ENCODE results near the gene UBE3A. TPM values are rescaled to one million over a fixed set of nuclear protein-coding genes. Genes with fewer than 3 reads are reported as not detected.

The UBE3A gene
- total and polyA plus RNA-seq, 3 donors from 2014 or later: 77.3 to 103 (median 86.5) TPM

DNA sequence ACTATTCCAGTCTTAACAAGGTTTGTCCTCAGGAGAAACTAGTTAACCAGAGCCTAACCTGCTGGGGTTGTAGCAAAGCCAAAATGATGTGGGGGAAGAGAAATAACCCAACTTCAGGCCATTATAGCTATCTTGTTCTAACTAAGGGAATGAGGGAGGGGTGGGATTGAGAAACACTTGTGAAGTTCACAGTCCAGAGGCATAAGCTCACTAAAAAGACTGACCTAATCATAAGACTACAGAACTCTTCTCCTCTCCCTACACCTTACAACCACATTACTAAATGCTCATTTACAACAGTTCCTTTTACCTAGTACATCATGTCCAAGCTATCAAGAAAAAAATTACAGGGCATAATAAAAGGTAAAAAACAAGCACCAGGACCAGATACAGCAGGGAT lies 52.8 kb downstream of the UBE3A start:
- H3K27me3 ChIP-seq: no peaks in the 10 kb centered on the region
- no peaks in the 10 kb centered on the region for H3K4me1 ChIP-seq
- no peak overlapping the region for H3K4me3 ChIP-seq
- intact Hi-C loops (cut with DNase I; ENCODE audit: low total_unique reads): no loop called here
- no peak for TF ChIP-seq POLR2A (IDR thresholded peaks at IDR 0.05)
- TF ChIP-seq, protein P1, sequence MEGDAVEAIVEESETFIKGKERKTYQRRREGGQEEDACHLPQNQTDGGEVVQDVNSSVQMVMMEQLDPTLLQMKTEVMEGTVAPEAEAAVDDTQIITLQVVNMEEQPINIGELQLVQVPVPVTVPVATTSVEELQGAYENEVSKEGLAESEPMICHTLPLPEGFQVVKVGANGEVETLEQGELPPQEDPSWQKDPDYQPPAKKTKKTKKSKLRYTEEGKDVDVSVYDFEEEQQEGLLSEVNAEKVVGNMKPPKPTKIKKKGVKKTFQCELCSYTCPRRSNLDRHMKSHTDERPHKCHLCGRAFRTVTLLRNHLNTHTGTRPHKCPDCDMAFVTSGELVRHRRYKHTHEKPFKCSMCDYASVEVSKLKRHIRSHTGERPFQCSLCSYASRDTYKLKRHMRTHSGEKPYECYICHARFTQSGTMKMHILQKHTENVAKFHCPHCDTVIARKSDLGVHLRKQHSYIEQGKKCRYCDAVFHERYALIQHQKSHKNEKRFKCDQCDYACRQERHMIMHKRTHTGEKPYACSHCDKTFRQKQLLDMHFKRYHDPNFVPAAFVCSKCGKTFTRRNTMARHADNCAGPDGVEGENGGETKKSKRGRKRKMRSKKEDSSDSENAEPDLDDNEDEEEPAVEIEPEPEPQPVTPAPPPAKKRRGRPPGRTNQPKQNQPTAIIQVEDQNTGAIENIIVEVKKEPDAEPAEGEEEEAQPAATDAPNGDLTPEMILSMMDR (IDR thresholded peaks at IDR 0.05): no peak
- no peaks in the 10 kb centered on the region for H3K36me3 ChIP-seq (ENCODE audit: low read depth, missing control alignments)
- DNase-seq: no peak
- no peak overlapping the region for H3K27ac ChIP-seq
- no peaks in the 10 kb centered on the region for H3K9me3 ChIP-seq

DNA sequence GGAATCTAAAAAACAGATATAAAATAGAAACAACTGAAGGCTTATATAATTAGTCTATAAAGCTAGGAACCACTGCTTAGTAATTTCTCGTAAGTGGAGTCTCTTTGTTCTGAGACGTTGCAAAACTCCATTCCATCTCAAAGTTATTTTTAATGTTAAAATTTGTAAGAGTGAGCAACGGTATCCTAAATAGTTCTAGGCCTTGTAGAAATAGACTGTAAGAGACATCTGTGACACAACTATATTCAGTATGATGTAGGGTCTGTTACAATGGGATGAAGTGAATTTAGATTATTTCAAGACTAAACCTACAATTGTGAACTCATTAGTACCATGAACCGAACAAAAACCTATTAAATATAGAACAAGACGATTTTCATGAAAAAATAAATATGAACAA lies 57.2 kb downstream of the UBE3A start:
- Histone ChIP-seq H3K4me1 (no peaks in the 10 kb centered on the region), H3K27me3 (no peaks in the 10 kb centered on the region), H3K4me3 (no peak overlapping the region), H3K9me3 (no peaks in the 10 kb centered on the region), H3K36me3 (ENCODE audit: low read depth, missing control alignments) (no peaks in the 10 kb centered on the region), H3K27ac (no peak overlapping the region)
- WGBS, 2 donors: 95% methylated on average over 5 of the region's 5 CpGs
- DNase-seq: no peak
- TF ChIP-seq, protein P1 (IDR thresholded peaks at IDR 0.05): no peak
- TF ChIP-seq POLR2A (IDR thresholded peaks at IDR 0.05): no peak
- intact Hi-C loops (cut with DNase I; ENCODE audit: low total_unique reads): no loop called here

GRCh38 chr15:25378501-25378901 lies 60.3 kb downstream of the UBE3A start:
- Histone ChIP-seq H3K9me3 (no peaks in the 10 kb centered on the region), H3K36me3 (ENCODE audit: low read depth, missing control alignments) (no peaks in the 10 kb centered on the region), H3K27ac (no peak overlapping the region), H3K27me3 (no peaks in the 10 kb centered on the region), H3K4me3 (no peak overlapping the region), H3K4me1 (no peaks in the 10 kb centered on the region)
- intact Hi-C loops (cut with DNase I; ENCODE audit: low total_unique reads): no loop called here
- 82 to 85% methylated on average over 2 of the region's 2 CpGs for WGBS, 2 donors
- no peak for DNase-seq
- TF ChIP-seq, protein P1 (IDR thresholded peaks at IDR 0.05): no peak
- TF ChIP-seq POLR2A (IDR thresholded peaks at IDR 0.05): no peak

DNA sequence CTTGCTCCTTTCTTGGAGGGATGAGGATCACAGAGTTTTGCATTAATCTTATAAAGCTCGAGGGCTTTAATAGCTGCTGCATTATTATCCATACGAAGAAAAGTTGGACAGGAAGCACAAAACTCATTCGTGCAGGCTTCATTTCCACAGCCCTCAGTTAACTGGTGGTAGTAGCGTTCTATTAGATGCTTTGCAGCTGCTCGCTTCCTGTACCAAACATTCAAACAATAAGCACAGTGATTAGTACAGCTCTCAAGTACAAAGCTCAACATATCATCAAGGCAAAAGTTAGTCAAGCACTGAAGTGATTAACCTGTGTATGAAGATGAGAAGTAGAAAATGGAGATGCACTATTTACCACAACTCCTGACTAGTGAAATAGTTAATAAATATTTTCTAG lies 63.3 kb downstream of the UBE3A start:
- no peak for TF ChIP-seq POLR2A (IDR thresholded peaks at IDR 0.05)
- intact Hi-C loops (cut with DNase I; ENCODE audit: low total_unique reads): no loop called here
- Histone ChIP-seq H3K36me3 (ENCODE audit: low read depth, missing control alignments) (no peaks in the 10 kb centered on the region), H3K27me3 (no peaks in the 10 kb centered on the region), H3K4me1 (no peaks in the 10 kb centered on the region), H3K9me3 (no peaks in the 10 kb centered on the region), H3K27ac (no peak overlapping the region), H3K4me3 (no peak overlapping the region)
- WGBS, 2 donors: 69 to 75% methylated on average over 5 of the region's 5 CpGs
- no peak for DNase-seq

- WGBS, 2 donors: 52 to 73% methylated on average over 3 of the region's 3 CpGs
- intact Hi-C loops (cut with DNase I; ENCODE audit: low total_unique reads): no loop called here
- no peak overlapping the region for H3K4me3 ChIP-seq
- no peaks in the 10 kb centered on the region for H3K4me1 ChIP-seq
- H3K9me3 ChIP-seq: no peaks in the 10 kb centered on the region
- no peaks in the 10 kb centered on the region for H3K27me3 ChIP-seq
- H3K27ac ChIP-seq: no peak overlapping the region
- TF ChIP-seq, protein P1 (IDR thresholded peaks at IDR 0.05): no peak
- no peak for TF ChIP-seq POLR2A (IDR thresholded peaks at IDR 0.05)
- peak; percentile 56 for DNase-seq
- H3K36me3 ChIP-seq (ENCODE audit: low read depth, missing control alignments): no peaks in the 10 kb centered on the region
These were observed 64.7 kb downstream of the UBE3A start for GRCh38 chr15:25374143-25374542.
